ENCODE measurements around the gene FER.

Gene FER

GRCh38 chr5:108998216-108998615, 250.5 kb downstream of the FER start:
- no peak for TF ChIP-seq CTCF (IDR thresholded peaks at IDR 0.05)
- H3K36me3 ChIP-seq: no peaks in the 10 kb centered on the region
- H3K4me3 ChIP-seq (ENCODE audit: low read depth in 1 of 2, low read length in 1 of 2): no peak overlapping the region

DNA sequence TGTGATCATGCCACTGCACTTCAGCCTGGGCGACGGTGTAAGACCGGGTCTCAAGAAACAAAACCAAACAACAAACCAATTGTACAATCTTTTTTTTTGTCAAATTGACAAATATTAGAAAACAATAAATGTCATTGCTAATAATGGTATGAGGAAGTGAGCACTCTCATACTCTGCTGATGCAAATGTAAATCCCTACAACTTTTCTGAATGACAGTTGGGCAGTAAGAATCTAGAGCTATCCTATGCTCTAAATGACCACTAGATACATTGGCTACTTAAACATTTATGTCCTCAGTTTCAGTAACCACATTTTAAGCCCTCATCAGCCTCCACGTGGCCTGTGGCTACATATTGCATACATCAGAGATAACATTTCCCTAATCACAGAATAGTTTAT, 256.2 kb downstream of the FER start:
- Histone ChIP-seq H3K9me3 (no peaks in the 10 kb centered on the region), H3K27me3 (no peaks in the 10 kb centered on the region), H3K36me3 (no peaks in the 10 kb centered on the region), H3K4me3 (ENCODE audit: low read depth in 1 of 2, low read length in 1 of 2) (no peak overlapping the region), H3K4me1 (ENCODE audit: control insufficient read depth in 1 of 2, insufficient read depth in 1 of 2, low read depth in 1 of 2, low read length in 1 of 2) (no peaks in the 10 kb centered on the region), H3K27ac (no peak overlapping the region)
- TF ChIP-seq CTCF (IDR thresholded peaks at IDR 0.05): no peak

More at GRCh38 chr5:108998216-108998615, 250.5 kb downstream of the FER start:
- H3K27ac ChIP-seq: no peak overlapping the region
- H3K27me3 ChIP-seq: no peaks in the 10 kb centered on the region
- H3K4me1 ChIP-seq (ENCODE audit: control insufficient read depth in 1 of 2, insufficient read depth in 1 of 2, low read depth in 1 of 2, low read length in 1 of 2): no peaks in the 10 kb centered on the region
- H3K9me3 ChIP-seq: no peaks in the 10 kb centered on the region

DNA sequence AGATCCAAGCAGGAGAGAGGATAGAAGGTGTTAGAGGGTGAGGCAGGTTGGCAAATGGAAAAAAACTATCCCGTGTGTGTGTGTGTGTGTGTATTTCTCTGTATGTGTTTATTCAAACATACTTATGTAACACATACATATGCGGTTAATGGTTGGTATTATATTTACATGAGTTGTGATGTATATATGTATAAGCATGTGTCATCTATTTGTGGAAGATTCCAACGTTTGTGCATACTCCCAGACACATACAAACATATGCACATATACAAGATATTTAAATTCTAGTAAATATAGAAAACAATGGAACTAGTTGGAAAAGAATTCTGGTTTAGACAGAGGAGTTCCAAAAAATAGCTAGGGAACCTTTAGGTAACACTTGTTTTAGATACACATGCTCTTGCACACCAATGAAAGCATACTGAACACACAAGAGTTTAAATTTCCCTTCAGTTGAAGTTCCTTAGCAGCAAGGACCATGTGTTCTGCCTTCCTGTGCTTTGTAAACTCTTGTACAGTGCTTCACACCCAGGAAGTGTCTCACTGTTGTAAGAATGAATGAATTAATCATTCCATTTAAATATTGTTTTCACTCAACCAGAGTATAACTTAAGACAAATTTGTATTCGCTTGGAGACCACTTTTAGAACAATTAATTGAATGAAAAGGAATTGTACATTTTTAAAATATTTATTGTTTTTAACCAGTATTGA, 257.8 kb downstream of the FER start:
- Histone ChIP-seq H3K4me1 (ENCODE audit: control insufficient read depth in 1 of 2, insufficient read depth in 1 of 2, low read depth in 1 of 2, low read length in 1 of 2) (no peaks in the 10 kb centered on the region), H3K4me3 (ENCODE audit: low read depth in 1 of 2, low read length in 1 of 2) (no peak overlapping the region), H3K27ac (no peak overlapping the region), H3K9me3 (no peaks in the 10 kb centered on the region), H3K36me3 (no peaks in the 10 kb centered on the region), H3K27me3 (no peaks in the 10 kb centered on the region)
- TF ChIP-seq CTCF (IDR thresholded peaks at IDR 0.05): no peak

GRCh38 chr5:109006129-109006528, 258.4 kb downstream of the FER start:
- Histone ChIP-seq H3K36me3 (no peaks in the 10 kb centered on the region), H3K9me3 (no peaks in the 10 kb centered on the region)
- no peak for TF ChIP-seq CTCF (IDR thresholded peaks at IDR 0.05)

DNA sequence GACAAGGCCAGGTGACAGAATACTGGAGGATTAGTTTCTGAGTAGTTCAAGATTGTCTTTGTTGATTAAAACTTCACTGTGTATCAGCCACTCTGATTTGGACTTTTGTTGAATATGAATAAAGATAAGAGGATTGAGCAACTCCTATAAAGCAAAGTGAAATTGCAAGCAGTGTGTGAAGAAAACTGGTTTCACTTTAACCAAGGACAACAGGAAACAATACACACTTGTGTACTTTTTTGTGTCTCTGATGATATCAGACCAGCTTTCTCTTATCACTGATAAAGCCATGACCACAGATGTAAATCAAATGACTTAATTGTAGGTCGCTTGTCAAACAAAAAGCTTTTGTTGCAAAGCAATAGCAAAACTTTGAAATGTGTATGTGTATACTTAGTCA, 268.6 kb downstream of the FER start:
- no peak for TF ChIP-seq CTCF (IDR thresholded peaks at IDR 0.05)
- H3K9me3 ChIP-seq: no peaks in the 10 kb centered on the region
- no peak overlapping the region for H3K27ac ChIP-seq
- no peaks in the 10 kb centered on the region for H3K36me3 ChIP-seq
- no peaks in the 10 kb centered on the region for H3K27me3 ChIP-seq
- no peak overlapping the region for H3K4me3 ChIP-seq (ENCODE audit: low read depth in 1 of 2, low read length in 1 of 2)
- no peaks in the 10 kb centered on the region for H3K4me1 ChIP-seq (ENCODE audit: control insufficient read depth in 1 of 2, insufficient read depth in 1 of 2, low read depth in 1 of 2, low read length in 1 of 2)

More at GRCh38 chr5:109006129-109006528, 258.4 kb downstream of the FER start:
- no peaks in the 10 kb centered on the region for H3K4me1 ChIP-seq (ENCODE audit: control insufficient read depth in 1 of 2, insufficient read depth in 1 of 2, low read depth in 1 of 2, low read length in 1 of 2)
- H3K4me3 ChIP-seq (ENCODE audit: low read depth in 1 of 2, low read length in 1 of 2): no peak overlapping the region
- H3K27me3 ChIP-seq: no peaks in the 10 kb centered on the region
- H3K27ac ChIP-seq: no peak overlapping the region
